K562 (cell line): ENCODE measurements around the gene ANO6. TPM values are rescaled to one million over a fixed set of nuclear protein-coding genes. Genes with fewer than 3 reads are reported as not detected.

Experiments used
- ESRRA ChIP-seq: fragments of 450-650 bp; IDR thresholded peaks from 2 replicates; pipeline ENCODE4 v1.6.1; 2014; ENCODE audit warnings: low read depth, mild to moderate bottlenecking, moderate library complexity, borderline replicate concordance
- MAFG ChIP-seq: fragments of 450-650 bp; conservative IDR thresholded peaks from 2 replicates; pipeline ENCODE4 v1.6.1; 2016; ENCODE audit warnings: missing genetic modification characterization, missing compliant biosample characterization
- MBD2 ChIP-seq: sonication (generic); IDR thresholded peaks from 2 replicates; pipeline ENCODE4 v1.6.1; 2016; ENCODE audit warnings: low read depth, borderline replicate concordance
- NFE2 ChIP-seq: IDR thresholded peaks from 2 replicates; pipeline ENCODE4 v1.6.1; 2014; ENCODE audit warnings: antibody characterized with exemption, low read depth
- NFRKB ChIP-seq: fragments of 450-650 bp; IDR thresholded peaks from 2 replicates; pipeline ENCODE4 v1.6.1; 2016; ENCODE audit warnings: low read depth
- SMARCC2 ChIP-seq: fragments of 450-650 bp; IDR thresholded peaks from 2 replicates; pipeline ENCODE4 v1.6.1; 2017; ENCODE audit warnings: antibody characterized with exemption, moderate library complexity, mild to moderate bottlenecking, low read depth
- SMARCE1 ChIP-seq: fragments of 450-650 bp; IDR thresholded peaks from 2 replicates; pipeline ENCODE4 v1.7.1; 2016; ENCODE audit warnings: mild to moderate bottlenecking
- ZNF124 ChIP-seq: sonication (generic); formaldehyde crosslinking; IDR thresholded peaks from 2 replicates; pipeline ENCODE4 v1.8.1; 2022; ENCODE audit warnings: missing genetic modification reagents
- polyA plus RNA-seq, 8 experiments: library from polyadenylated mRNA; depleted of rRNA in 4 of 8; stranded (reverse) in 5 of 8; unstranded in 3 of 8; fragments of >200 nt; fragmentation: Nextera tagmentation in 2 of 8; fragmentation: Illumina TruSeq in 1 of 8; extraction: Ambion mirVana in 2 of 8; extraction: Trizol in 1 of 8; gene quantifications; 2 replicates each; pipeline versions ENCODE4 v1.2.1 to v1.2.3, GENCODE V29; 2011 to 2014; ENCODE audit warnings: inconsistent platforms in 1 of 8, missing spikeins in 1 of 8
- total RNA-seq, 7 experiments: library from RNA; depleted of rRNA in 6 of 7; stranded (reverse); fragments of >200 nt in 6 of 7; fragmentation: Illumina TruSeq in 2 of 7; extraction: Trizol in 2 of 7; gene quantifications; 2 replicates each; pipeline versions ENCODE4 v1.2.1 to v1.2.3, GENCODE V29; 2011 to 2021; ENCODE audit warnings: low replicate concordance in 1 of 7
- TF ChIP-seq, protein P1 (sequence below), 2 experiments: fragments of 450-650 bp; formaldehyde crosslinking in 1 of 2; IDR thresholded peaks; 2 replicates each; pipeline versions ENCODE4 v1.4.0 to v1.6.1; 2014 to 2020; ENCODE audit warnings: mild to moderate bottlenecking in 2 of 2, borderline replicate concordance in 1 of 2, low read depth in 1 of 2
- TF ChIP-seq, protein P2 (sequence below), 3 experiments: IDR thresholded peaks in 2 of 3; conservative IDR thresholded peaks in 1 of 3; 2 replicates each; pipeline ENCODE4 v1.5.1; 2011 to 2012; ENCODE audit warnings: low read length in 3 of 3, mild to moderate bottlenecking in 3 of 3, control low read depth in 2 of 3, improper control_type of control experiment in 1 of 3, inconsistent platforms in 1 of 3, low read depth in 1 of 3, mixed read lengths in 1 of 3, moderate library complexity in 1 of 3; ENCODE audit not compliant: insufficient read depth in 2 of 3

The ANO6 gene
- total and polyA plus RNA-seq, 9 of the 15 experiments (the other 6 are each of a cell fraction or from before 2014, with no cell fraction given), result 3.5 to 24.7 (median 20.3) TPM

DNA sequence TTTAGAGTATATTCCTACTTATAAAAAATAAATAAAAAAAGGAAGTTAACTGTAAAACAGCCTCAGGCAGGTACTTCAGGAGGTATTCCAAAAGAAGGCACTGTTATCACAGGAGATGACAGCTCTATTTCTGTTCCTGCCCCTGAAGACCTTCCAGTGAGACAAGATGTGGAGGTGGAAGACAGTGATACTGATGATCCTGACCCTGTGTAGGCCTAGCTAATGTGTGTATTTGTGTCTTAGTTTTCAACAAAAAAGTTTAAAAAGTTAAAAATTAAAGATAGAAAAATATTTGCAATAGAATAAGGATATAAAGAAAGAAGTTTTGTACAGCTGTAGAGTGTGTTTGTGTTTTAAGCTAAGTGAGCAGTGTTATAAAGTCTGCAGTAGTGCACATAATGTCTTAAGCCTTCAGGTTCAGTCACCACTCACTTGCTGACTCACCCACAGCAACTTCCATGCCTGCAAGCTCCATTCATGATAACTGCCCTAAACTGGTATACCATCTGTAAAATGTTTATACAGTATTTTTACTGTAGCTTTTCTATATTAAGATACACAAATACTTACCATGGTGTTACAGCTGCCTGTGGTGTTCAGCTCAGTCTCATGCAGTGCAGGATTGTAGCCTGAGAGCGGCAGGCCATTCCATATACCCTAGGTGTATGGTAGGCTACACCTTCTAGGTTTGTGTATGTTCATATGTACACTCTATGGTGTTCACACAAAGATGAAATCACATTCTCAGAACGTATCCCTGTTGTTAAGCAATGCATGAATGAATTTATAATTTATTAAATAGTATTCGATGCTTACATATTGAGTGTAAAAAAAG lies 121.1 kb downstream of the ANO6 start (continued):
- TF ChIP-seq, protein P1, sequence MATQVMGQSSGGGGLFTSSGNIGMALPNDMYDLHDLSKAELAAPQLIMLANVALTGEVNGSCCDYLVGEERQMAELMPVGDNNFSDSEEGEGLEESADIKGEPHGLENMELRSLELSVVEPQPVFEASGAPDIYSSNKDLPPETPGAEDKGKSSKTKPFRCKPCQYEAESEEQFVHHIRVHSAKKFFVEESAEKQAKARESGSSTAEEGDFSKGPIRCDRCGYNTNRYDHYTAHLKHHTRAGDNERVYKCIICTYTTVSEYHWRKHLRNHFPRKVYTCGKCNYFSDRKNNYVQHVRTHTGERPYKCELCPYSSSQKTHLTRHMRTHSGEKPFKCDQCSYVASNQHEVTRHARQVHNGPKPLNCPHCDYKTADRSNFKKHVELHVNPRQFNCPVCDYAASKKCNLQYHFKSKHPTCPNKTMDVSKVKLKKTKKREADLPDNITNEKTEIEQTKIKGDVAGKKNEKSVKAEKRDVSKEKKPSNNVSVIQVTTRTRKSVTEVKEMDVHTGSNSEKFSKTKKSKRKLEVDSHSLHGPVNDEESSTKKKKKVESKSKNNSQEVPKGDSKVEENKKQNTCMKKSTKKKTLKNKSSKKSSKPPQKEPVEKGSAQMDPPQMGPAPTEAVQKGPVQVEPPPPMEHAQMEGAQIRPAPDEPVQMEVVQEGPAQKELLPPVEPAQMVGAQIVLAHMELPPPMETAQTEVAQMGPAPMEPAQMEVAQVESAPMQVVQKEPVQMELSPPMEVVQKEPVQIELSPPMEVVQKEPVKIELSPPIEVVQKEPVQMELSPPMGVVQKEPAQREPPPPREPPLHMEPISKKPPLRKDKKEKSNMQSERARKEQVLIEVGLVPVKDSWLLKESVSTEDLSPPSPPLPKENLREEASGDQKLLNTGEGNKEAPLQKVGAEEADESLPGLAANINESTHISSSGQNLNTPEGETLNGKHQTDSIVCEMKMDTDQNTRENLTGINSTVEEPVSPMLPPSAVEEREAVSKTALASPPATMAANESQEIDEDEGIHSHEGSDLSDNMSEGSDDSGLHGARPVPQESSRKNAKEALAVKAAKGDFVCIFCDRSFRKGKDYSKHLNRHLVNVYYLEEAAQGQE (IDR thresholded peaks at IDR 0.05; ENCODE audit: borderline replicate concordance), result peak; percentile 90
- TF ChIP-seq, protein P1 (CRISPR knock-in tag; IDR thresholded peaks at IDR 0.05; ENCODE audit: low read depth), result no peak
- no peak for TF ChIP-seq NFRKB
- TF ChIP-seq, protein P2, sequence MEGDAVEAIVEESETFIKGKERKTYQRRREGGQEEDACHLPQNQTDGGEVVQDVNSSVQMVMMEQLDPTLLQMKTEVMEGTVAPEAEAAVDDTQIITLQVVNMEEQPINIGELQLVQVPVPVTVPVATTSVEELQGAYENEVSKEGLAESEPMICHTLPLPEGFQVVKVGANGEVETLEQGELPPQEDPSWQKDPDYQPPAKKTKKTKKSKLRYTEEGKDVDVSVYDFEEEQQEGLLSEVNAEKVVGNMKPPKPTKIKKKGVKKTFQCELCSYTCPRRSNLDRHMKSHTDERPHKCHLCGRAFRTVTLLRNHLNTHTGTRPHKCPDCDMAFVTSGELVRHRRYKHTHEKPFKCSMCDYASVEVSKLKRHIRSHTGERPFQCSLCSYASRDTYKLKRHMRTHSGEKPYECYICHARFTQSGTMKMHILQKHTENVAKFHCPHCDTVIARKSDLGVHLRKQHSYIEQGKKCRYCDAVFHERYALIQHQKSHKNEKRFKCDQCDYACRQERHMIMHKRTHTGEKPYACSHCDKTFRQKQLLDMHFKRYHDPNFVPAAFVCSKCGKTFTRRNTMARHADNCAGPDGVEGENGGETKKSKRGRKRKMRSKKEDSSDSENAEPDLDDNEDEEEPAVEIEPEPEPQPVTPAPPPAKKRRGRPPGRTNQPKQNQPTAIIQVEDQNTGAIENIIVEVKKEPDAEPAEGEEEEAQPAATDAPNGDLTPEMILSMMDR (IDR thresholded peaks at IDR 0.05 in 2 of 3, conservative IDR thresholded peaks at IDR 0.05 in 1 of 3; ENCODE audit: insufficient read depth in 2 of 3, low read depth in 1 of 3, low read length in 3 of 3), result 0 out of 6 replicates have a peak, but pooled peaks of 2 of the 3 experiments have one; percentile 14 to 15
- TF ChIP-seq SMARCC2, result peak; percentile 37; the same call in 1 of the 2 replicates
- TF ChIP-seq NFE2, result peak; percentile 89
- no peak for TF ChIP-seq ZNF124
- TF ChIP-seq MAFG (tag), result peak; percentile 77
- TF ChIP-seq ESRRA, result no peak
- 0 out of 2 replicates have a peak, but pooled peaks have one; percentile 8 for TF ChIP-seq MBD2
- peak; percentile 46; the same call in 1 of the 2 replicates for TF ChIP-seq SMARCE1
